SU-DHL-6 (cell line): ENCODE results near the gene HLTF.

Experiments
- CTCF ChIP-seq: fragments of 200-600 bp; sonication (generic); IDR thresholded peaks from one replicate; pipeline ENCODE4 v1.5.1; 2017; ENCODE audit warnings: antibody characterized with exemption, mild to moderate bottlenecking, low read length, moderate library complexity; ENCODE audit not compliant: insufficient read depth, poor library complexity, severe bottlenecking
- EZH2phosphoT487 ChIP-seq: fragments of 200-600 bp; sonication (generic), shearing (Covaris generic); conservative IDR thresholded peaks from 2 replicates; pipeline ENCODE4 v1.6.1; 2018; ENCODE audit warnings: mild to moderate bottlenecking, antibody characterized with exemption, low read length, moderate library complexity, mixed read lengths

GRCh38 chr3:149114458-149114857 is 28.1 kb upstream of the HLTF start:
- TF ChIP-seq CTCF (no peak), EZH2phosphoT487 (no peak)
